HFFc6 (cell line): ENCODE measurements around the gene HACD1. TPM values are rescaled to one million over a fixed set of nuclear protein-coding genes. Genes with fewer than 3 reads are reported as not detected.

Source experiments
- DNase-seq: peaks from one replicate; pipeline ENCODE4 v3.0.0-alpha.2; 2018
- H3K27ac Mint-ChIP-seq: 2 replicates; pipeline ENCODE4 v1.8.0; 2020; ENCODE audit warnings: mild to moderate bottlenecking, mixed read lengths
- H3K27me3 Mint-ChIP-seq: 2 replicates; pipeline ENCODE4 v1.8.0; 2021; ENCODE audit warnings: mild to moderate bottlenecking, moderate library complexity, mixed read lengths; ENCODE audit not compliant: insufficient read depth
- H3K36me3 Mint-ChIP-seq: 2 replicates; pipeline ENCODE4 v1.8.0; 2021; ENCODE audit warnings: low read depth, mixed read lengths
- H3K4me1 Mint-ChIP-seq: 2 replicates; pipeline ENCODE4 v1.8.0; 2020; ENCODE audit warnings: low read depth, mixed read lengths
- H3K4me3 Mint-ChIP-seq: 2 replicates; pipeline ENCODE4 v1.8.0; 2020; ENCODE audit warnings: mild to moderate bottlenecking, moderate library complexity, mixed read lengths
- H3K9me3 Mint-ChIP-seq: 2 replicates; pipeline ENCODE4 v1.8.0; 2020; ENCODE audit warnings: mild to moderate bottlenecking, mixed read lengths
- CTCF ChIP-seq: fragments of 200-600 bp; sonication (generic); IDR thresholded peaks from 2 replicates; pipeline ENCODE4 v1.5.0; 2021; ENCODE audit warnings: antibody characterized with exemption, mild to moderate bottlenecking
- total RNA-seq, 6 experiments: library from RNA; stranded (reverse); fragmentation: NEBNext Ultra II Directional; extraction: Animal tissue kit (Norgen Biotek cat#: 25700); gene quantifications; 2 replicates in 1 of 6; 3 replicates in 5 of 6; pipeline ENCODE4 v1.2.3, GENCODE V29; 2021

HACD1 gene
- total RNA-seq, 6 experiments from 2014 or later: 84.6 to 138 (median 100) TPM

GRCh38 chr10:17626656-17627055 lies 9.5 kb upstream of the HACD1 start:
- Mint-ChIP-seq H3K4me1 (peaks cover 7% of the 10 kb centered on the region), H3K9me3 (no peaks in the 10 kb centered on the region), H3K27me3 (peaks cover 6% of the 10 kb centered on the region), H3K4me3 (no peak overlapping the region), H3K27ac (no peak overlapping the region), H3K36me3 (no peaks in the 10 kb centered on the region)
- DNase-seq: no peak
- no peak for TF ChIP-seq CTCF

GRCh38 chr10:17624996-17625395 lies 7.8 kb upstream of the HACD1 start:
- no peak for DNase-seq
- Mint-ChIP-seq H3K27me3 (peaks cover 4% of the 10 kb centered on the region), H3K4me3 (no peak overlapping the region), H3K4me1 (peaks cover 7% of the 10 kb centered on the region), H3K9me3 (no peaks in the 10 kb centered on the region), H3K27ac (no peak overlapping the region), H3K36me3 (no peaks in the 10 kb centered on the region)
- TF ChIP-seq CTCF: no peak

GRCh38 chr10:17622061-17622460 lies 4.9 kb upstream of the HACD1 start:
- Mint-ChIP-seq H3K36me3 (no peaks in the 10 kb centered on the region), H3K4me3 (no peak overlapping the region), H3K9me3 (no peaks in the 10 kb centered on the region), H3K4me1 (peaks cover 18% of the 10 kb centered on the region), H3K27ac (no peak overlapping the region), H3K27me3 (peaks cover 5% of the 10 kb centered on the region)
- TF ChIP-seq CTCF: no peak
- no peak for DNase-seq

- peaks cover 1% of the 10 kb centered on the region; the same call in 1 of the 2 replicates for H3K27me3 Mint-ChIP-seq
- TF ChIP-seq CTCF: no peak
- peak; percentile 57 for DNase-seq
- peak overlapping the region; percentile 81 for H3K4me3 Mint-ChIP-seq
- H3K36me3 Mint-ChIP-seq: peaks cover 19% of the 10 kb centered on the region
- H3K4me1 Mint-ChIP-seq: peaks cover 26% of the 10 kb centered on the region
- peak overlapping the region; percentile 42 for H3K27ac Mint-ChIP-seq
- no peaks in the 10 kb centered on the region for H3K9me3 Mint-ChIP-seq
Measured at GRCh38 chr10:17616403-17617030, 657 bp downstream of the HACD1 start.

GRCh38 chr10:17609523-17610079 lies 7.6 kb downstream of the HACD1 start:
- Mint-ChIP-seq H3K36me3 (peaks cover 17% of the 10 kb centered on the region), H3K9me3 (no peaks in the 10 kb centered on the region), H3K27me3 (no peaks in the 10 kb centered on the region), H3K27ac (no peak overlapping the region), H3K4me3 (no peak overlapping the region), H3K4me1 (peaks cover 35% of the 10 kb centered on the region)
- TF ChIP-seq CTCF: no peak
- DNase-seq: no peak
